GM18507 (cell line): Measurements from ENCODE around the gene C16orf46.
"Not testable (repeated sequence)": the region's sequence is repeated elsewhere in the genome, so short reads cannot be mapped to it uniquely, and the experiment has no call there.

Experiments used
- DNase-seq: peaks from one replicate; pipeline ENCODE4 v3.0.0; 2011; ENCODE audit warnings: low read depth; ENCODE audit not compliant: insufficient read length; ENCODE audit errors: extremely low spot score
- FAIRE-seq: peaks from 2 replicates; lab custom pipeline; 2011; peaks lifted over from hg19 to GRCh38; lab: Jason Lieb, UNC

C16orf46 gene, protein sequence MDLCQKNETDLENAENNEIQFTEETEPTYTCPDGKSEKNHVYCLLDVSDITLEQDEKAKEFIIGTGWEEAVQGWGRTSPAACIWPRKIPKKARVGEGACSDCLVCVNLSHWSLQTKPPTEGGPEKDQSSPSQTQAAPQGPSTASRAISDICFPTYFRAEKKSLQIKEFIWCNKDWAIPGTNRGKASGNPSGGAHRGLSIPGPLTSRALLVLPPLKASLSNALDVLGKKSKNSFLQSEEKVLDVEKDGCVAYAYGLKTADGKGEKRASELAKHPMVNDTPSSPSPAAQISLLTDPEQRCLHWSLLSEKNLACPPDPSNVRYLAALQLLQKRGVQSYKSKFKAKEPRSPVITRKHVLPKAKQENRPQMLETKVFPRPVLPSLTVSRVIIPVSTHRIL

DNA sequence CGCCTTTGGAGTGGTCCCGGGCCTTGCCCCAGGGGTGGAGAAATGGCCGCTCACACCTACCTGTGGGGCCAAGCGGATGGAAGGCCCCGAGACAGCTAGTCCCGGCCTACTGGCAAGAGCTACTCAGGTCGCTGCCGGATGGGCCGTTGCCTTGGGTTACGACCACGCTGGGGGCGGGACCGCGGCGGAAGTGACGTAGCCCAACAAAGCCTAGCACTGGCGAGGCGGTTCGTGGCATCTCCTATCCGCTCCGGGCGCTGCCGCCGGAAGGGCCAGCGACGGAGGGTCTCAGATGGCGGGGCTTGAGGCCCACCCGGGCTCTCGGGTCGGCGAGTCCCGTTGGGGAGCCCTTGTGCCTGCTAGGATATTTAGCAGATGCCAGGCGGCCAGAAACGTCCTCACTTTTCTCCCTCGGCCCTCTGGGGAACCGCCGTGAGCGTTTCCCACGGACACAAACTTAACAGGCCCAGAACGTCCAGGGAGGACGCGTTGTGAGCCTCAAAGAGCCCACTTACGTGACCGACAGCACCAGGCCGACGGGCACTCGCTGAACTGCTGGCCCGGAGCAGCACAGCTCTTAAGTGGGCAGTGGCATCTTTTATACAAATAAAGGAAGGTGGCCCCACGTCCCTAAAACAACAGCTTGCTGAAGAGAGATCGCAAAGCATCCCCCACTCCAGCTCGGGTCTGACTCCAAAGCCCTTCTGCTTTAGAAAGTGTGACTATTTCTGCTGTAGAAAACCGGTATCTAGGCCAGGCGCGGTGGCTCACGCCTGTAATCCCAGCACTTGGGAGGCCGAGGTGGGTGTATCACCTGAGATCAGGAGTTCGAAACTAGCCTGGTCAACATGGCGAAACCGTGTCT is at the start of gene C16orf46:
Gene C16orf46 (minus strand): TSS at position 163 of the 865 bp plus-strand sequence. CDS start 13,283 bp downstream, outside the sequence.
- DNase-seq (peak; percentile 97), FAIRE-seq (peak; percentile 96)

DNA sequence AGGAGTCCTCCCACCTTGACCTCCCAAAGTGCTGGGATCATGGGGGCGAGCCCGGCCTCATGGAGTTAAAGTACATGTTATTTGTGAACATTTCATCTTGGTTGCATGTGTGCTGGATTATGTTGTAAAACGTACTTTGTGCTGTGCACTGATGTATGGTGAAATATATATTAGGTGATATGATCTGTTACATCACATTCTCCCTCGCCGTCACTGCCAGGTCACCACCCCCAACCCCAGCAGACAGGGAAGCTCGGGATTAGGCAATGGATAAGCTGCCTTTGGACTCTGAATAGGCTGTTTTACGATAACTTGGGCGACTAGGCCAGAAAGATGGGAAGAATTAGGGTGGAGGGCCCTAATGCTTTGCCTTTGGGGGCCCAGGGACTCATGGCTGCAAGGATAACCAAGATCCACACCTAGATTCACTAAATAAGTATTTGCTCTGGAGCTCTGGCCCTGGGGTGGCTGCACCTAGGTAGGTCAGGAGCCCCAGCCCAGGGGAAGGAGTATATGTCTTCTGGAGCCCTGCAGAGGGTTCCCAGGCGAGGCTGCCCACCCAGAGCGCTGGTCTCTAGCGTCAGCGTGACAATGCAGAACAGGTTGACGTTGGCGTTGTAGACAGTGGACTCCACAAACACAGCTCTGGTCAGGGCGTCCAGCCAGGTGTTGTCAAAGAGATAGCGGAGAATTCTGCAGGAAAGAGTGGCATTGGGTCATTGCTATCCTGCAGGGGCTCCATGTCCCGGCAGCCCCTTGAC is 46.2 kb upstream of the C16orf46 start:
- DNase-seq (no peak), FAIRE-seq (no peak)

DNA sequence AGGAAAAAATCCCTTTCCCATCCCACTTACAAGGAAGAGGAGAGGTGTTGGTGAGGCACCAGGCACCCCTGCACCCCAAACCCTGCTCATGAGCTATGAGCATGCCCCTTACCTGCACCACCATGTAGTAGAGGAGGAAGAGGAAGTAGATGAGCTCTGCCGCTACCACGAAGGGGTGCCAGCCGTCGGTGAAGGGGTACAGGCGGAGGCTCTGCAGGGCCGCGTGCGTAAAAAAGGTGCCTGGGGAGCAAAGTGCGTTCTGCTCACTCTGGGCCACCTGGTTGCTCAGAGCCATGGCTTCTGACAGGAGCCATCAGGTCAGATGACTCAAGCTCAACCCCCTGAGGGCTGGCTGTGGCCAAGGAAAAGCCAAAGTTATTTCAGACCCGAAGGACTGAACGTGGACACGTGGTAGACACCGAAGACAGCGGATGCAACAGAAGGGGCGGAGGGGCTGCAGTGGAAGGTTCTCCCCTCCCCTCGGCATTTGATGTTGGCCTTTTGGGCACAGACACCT is 44.5 kb upstream of the C16orf46 start:
- FAIRE-seq (no peak), DNase-seq (no peak)

DNA sequence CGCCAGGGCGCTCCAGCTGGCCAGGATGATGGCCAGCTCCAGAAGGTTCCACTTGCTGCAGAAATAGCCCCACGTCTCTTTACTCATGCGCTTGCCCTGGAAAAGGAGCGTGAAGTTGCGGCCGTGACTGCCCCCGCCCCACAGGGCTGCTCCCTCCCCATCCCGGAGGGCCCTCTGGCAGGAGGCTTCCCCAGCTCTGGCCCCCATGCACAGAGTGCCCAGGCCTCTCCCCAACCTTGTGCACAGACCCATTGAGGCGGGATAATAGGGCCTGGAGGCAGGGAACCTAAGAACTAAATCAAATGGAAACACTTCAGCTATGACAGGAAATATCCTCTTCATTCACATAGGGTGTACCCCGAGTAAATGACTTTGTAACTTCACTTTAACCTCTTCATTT is 40.4 kb upstream of the C16orf46 start:
- FAIRE-seq (no peak), DNase-seq (no peak)

DNA sequence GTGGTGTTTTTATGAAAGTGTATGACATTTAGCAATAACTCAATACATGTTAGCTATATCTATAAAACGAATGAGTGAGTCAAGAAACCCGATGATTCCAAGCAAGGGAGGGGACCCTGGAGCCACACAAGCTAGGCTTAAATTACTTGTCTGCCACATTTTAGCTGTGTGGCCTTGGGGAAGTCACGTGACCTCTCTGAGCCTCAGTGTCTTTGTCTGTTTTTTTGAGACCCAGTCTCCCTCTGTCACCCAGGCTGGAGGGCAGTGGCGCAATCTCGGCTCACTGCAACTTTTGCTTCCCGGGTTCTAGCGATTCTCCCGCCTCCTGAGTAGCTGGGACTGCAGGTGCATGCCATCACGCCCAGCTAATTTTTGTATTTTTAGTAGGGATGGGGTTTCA is 39.2 kb upstream of the C16orf46 start:
- no peak for FAIRE-seq

DNA sequence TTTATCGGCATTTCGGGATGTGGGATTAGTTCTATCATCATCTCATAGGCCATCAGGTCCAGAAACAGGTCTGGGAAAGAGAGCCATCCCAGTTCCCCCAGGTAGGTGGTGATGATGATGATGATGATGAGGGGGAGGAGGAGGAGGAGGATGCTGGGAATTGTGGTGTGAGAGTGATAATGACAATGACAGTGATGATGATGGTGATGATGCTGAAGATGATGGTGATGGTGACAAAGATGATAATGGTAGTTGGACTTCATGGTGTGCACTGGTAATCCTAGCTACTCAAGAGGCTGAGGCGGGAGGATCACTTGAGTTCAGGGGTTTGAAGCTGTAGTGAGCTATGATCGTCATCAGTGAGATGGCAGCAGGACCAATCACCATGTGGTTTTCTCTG is 35.4 kb upstream of the C16orf46 start:
- DNase-seq (no peak), FAIRE-seq (no peak)

More for the DNA sequence above, 39.2 kb upstream of the C16orf46 start:
- DNase-seq = no peak

DNA sequence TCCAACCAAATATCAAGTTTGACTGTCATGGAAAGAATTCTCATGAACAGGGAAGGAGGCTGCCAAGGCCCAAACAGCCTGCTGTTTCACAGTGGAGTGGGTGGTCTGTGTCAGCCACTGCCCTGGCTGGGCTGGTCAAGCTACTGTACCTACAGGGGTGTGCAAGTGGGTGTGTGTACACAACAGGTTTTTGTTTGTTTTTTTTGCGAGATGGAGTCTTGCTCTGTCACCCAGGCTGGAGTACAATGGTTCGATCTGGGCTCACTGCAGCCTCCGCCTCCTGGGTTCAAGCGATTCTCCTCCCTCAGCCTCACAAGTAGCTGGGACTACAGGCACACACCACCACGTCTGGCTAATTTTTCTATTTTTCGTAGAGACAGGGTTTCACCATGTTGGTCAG is 32.2 kb upstream of the C16orf46 start:
- not testable (repeated sequence) for FAIRE-seq, DNase-seq

DNA sequence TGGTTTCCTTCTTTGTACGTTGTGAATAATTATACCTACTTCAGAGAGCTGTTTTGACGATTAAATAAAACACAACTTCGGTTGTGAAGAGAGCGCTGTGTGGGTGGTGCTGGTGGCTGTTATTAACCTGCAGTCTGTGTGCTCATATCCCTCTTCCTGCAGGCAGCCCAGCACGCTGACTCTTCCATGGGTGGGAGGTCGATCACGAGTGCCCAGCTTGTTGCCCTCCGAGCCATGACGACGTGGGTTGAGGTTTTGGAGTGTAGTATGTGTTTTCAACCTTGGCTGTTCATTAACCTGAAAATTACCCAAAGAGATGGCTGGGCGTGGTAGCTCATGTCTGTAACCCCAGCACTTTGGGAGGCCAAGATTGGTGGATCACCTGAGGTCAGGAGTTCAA is 30.5 kb upstream of the C16orf46 start:
- FAIRE-seq (no peak), DNase-seq (no peak)

DNA sequence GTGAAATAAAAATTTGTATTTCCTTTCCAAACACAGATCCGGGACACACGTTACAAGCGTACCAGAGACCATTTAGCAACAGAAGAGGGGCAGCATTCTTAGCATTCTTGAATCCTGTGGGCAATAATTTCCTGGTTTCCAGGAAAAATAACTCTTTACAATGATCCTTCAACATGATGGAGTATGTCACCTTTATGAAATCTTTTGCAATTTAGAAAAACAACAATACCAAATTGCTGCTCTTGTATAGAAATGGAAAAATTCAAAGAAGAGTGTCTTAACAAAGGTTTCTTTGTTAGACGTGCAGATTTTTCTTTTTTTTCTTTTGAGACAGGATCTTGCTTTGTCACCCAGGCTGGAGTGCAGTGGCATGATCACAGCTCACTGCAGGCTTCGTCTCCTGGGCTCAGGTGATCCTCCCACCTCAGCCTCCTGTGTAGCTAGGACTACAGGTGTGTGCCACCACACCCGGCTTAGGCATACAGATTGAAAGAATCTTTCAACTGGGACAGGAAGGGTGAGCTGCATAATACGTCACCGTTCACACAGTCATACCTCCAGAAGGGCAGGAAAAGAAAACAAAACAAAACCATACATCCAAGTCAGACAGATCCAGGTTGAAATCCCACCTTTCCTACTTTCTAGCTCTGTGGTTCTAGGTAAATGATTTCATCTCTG is 29.9 kb upstream of the C16orf46 start:
- DNase-seq (no peak), FAIRE-seq (no peak)

DNA sequence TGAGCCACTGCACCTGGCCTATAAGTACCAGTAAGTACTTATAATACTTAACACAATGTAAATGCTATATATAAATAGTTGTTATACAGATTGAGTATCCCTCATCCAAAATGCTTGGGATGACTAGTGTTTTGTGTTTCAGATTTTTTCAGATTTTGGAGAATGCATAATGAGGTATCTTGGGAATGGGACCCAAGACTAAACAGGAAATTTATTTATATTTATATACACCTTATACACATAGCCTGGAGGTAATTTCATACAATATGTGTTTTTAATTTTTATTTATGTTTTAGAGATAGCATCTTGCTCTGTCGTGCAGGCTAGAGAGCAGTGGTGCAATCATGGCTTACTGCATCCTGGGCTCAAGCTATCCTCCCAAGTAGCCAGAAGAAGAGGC is 28.9 kb upstream of the C16orf46 start:
- FAIRE-seq = no peak
- DNase-seq = no peak

DNA sequence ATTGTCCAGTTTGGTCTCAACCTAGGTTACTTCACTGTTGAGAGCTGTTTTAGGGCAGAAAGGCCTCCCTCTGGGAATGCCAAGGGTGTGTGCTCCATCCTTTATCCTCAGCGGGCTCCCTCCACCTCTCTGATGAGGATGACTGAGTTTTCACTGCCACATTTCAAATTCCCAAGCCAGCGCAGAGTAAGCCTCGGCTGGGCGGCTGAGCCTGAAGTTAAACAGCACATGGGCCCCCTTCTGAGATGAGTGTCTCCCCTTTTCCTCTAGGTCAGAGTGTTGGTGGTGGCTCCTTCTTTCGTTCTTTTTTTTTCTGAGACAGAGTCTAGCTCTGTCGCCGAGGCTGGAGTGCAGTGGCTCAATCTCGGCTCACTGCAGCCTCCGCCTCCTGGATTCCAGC is 24.7 kb upstream of the C16orf46 start:
- DNase-seq (no peak), FAIRE-seq (no peak)

DNA sequence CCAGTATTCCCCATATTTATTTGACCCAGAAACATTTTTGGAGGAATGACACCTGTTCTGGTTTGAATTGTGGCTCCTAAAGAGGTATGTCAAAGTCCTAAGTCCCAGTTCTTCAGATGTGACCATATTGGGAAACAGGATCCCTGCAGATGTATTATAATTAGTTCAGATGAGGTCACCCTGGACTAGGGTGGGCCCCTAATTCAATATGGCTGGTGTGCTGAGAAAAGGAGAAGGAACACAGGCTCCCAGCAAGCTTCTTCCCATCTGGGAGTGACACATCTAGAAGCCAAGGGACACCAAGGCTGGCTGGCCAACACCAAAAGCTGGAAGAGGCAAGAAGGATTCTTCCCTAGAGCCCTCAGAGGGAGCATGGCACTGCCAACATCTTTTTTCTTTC is 22.9 kb upstream of the C16orf46 start:
- DNase-seq = no peak
- FAIRE-seq = no peak

DNA sequence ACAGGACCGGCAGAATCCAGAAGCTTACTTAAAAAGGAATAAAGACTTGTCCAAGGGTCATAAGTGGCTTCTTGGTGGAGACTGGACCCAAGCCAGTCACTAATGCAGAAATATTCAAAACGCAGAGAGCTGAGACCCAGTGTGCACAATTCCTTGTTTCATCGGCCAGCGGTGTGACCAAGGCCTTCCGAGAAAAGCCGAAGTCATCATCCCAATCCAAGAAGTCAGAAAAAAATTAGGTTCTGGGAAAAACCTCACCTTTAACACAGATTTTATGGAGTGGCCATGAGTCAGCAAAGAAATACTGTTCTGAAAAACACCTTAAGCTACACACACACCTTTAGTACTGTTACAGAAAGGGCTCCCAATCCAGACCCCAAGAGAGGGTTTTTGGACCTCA is 20.2 kb upstream of the C16orf46 start:
- DNase-seq (no peak), FAIRE-seq (no peak)

DNA sequence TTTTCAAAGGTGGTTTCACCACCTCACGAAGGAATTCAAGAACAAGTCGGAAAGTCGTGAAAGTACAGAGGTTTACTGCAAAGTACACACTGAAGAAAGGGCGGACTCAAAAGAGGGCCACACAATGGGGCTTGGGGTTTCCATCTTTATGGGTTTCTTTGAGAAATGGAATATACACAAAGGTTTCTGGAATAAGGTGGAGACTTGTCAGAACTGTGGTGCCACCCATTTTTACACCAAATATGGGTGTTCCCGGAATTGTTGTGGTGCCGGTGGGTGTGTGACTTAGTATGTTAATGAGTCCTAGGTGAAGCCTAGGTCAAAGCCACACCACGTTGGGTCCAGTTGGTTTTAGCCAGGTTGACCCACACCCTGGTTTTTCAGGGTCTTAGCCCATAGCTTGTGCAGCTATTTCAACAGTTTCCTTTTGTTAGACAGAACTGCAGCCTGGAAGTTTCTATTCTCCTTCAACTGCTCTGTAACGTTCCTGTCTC is 19.7 kb upstream of the C16orf46 start:
- no peak for DNase-seq
- no peak for FAIRE-seq

DNA sequence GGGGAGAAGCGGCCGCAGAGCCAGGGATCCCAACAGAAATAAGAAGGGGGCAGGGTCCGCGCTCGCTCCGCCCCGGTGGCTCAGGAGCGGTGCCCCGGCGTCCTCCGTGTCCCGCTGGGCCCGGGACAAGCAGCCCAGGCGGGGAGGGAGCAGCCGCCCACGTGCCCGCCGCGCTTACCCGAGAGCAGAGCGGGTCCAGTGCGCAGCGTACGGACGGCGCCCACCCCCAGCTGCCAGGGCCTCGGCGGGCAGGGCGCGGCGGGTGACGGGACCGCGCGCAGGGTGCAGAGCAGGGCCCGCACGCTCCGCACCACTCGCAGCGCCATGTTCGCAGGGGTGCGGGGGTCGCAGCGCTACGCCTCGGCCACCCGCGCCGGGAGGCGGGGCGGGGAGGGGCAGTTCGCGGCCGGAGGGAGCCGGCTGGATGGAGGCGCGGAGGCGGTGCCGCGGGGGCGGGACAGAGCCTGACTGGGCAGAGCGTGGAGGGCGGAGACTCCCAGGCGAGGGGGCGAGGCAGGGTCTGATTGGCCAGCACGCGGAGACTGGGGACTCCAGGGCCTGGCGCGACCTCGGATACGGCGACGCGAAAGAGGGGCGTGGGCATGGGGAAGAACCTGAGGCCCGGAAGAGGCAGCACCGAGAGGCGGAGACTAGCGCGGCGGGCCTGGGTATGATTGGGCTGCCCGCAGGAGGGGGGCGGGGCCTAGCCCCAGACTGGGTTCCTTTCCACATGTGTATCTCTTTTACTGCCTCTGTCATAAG is 19.1 kb upstream of the C16orf46 start, which contains the start of gene GCSH:
Gene GCSH (minus strand): TSS at position 443 of the 762 bp plus-strand sequence. CDS start 117 bp downstream, at position 326.
- peak; percentile 97 for DNase-seq
- FAIRE-seq = peak; percentile 98

DNA sequence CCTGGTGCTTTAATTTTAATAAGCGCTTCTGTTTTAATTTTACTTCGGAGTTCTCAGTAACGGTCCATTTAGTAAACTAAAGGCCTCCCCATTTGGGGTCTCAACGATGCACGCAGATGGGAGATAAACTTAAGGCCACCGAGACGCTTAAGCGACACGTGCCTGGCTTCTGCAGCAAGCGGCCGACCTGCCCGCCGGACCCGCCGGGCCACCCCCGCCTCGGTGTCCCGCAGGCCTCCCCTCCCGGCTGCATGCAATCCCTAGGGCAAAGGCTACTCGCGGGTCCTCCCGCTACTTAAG is 18.6 kb upstream of the C16orf46 start:
- DNase-seq = no peak
- FAIRE-seq = no peak

DNA sequence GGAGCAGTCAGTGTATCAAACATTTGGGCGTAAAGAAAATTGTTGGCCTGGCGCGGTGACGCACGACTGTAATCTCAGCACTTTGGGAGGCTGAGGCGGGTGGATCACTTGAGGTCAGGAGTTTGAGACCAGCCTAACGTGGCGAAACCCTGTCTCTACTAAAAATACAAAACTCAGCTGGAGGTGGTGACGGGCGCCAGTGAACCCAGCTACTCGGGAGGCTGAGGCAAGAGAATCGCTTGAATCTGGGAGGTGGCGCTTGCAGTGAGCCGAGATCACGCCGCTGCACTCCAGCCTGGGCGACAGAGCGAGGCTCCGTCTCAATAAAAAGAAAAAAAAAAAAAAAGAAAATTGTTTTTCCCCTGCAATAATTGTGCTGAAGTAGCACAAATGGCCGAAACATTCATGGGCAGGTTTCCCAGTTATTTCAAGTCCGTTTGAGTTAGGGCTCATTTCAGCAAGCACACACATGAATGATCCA is 17.8 kb upstream of the C16orf46 start:
- no peak for FAIRE-seq
- no peak for DNase-seq

DNA sequence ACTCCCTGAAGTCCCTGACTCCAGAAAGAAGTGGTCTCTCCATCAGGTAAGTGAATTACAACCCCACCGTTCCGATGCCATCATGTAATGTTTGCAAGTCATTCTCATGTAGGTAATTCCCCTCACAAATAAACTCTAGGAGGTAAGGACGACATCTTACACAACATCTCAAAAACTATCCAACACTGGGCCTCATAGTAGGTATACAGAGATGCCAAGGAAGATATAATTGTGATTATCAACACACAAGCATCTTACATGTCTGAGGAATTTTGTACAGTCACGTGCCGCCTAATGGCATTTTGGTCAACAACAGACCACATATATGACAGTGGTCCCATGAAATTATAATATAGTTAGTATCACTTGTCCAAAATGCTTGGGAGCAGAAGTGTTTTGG is 11.8 kb upstream of the C16orf46 start:
- no peak for FAIRE-seq
- no peak for DNase-seq
